NOMO-1 treated with dmso at 0.1 percent for 144 hours (cell line): ENCODE data around the gene ZNF789.

Source experiments
- DNase-seq: peaks from one replicate; lab custom pipeline; 2025; ENCODE audit not compliant: unreplicated experiment; lab: John Stamatoyannopoulos, UW

ZNF789 gene

GRCh38 chr7:99457650-99458493 is 14.8 kb upstream of the ZNF789 start:
- no peak for DNase-seq

- DNase-seq, result no peak
These were observed 13.6 kb upstream of the ZNF789 start for GRCh38 chr7:99459087-99459486.

GRCh38 chr7:99460651-99461050 is 12.0 kb upstream of the ZNF789 start:
- DNase-seq, result no peak

- DNase-seq, result no peak
These were observed 11.5 kb upstream of the ZNF789 start for GRCh38 chr7:99461221-99461620.

- DNase-seq, result no peak
These were observed 7.3 kb upstream of the ZNF789 start for GRCh38 chr7:99465421-99465768.

- no peak for DNase-seq
These were observed 4.3 kb upstream of the ZNF789 start for GRCh38 chr7:99468336-99468918.

GRCh38 chr7:99469381-99470065 is 3.2 kb upstream of the ZNF789 start:
- DNase-seq, result no peak

- DNase-seq, result peak; percentile 83
These were observed 566 bp downstream of the ZNF789 start for GRCh38 chr7:99473315-99473596.

- no peak for DNase-seq
These were observed 3.4 kb downstream of the ZNF789 start for GRCh38 chr7:99476107-99476506.

GRCh38 chr7:99478464-99479440 is 6.1 kb downstream of the ZNF789 start:
- no peak for DNase-seq

GRCh38 chr7:99485094-99485493 is 12.4 kb downstream of the ZNF789 start:
- DNase-seq, result no peak

- no peak for DNase-seq
These were observed 16.5 kb downstream of the ZNF789 start for GRCh38 chr7:99489235-99489634.

GRCh38 chr7:99490878-99491277 is 18.2 kb downstream of the ZNF789 start:
- DNase-seq, result no peak

- no peak for DNase-seq
These were observed 21.1 kb downstream of the ZNF789 start for GRCh38 chr7:99493823-99494222.

GRCh38 chr7:99497766-99498545 is 25.3 kb downstream of the ZNF789 start:
- DNase-seq, result no peak

- DNase-seq, result no peak
These were observed 25.9 kb downstream of the ZNF789 start for GRCh38 chr7:99498546-99498944.

GRCh38 chr7:99499371-99499720 is 26.7 kb downstream of the ZNF789 start:
- DNase-seq, result peak; percentile 46

- peak; percentile 97 for DNase-seq
These were observed 27.3 kb downstream of the ZNF789 start, which contains the start of gene ZNF394 for GRCh38 chr7:99499721-99500636. TSS of gene ZNF394 (minus strand) at chr7:99500281. CDS start at chr7:99500093, 188 bp downstream.

GRCh38 chr7:99500637-99501009 is 27.9 kb downstream of the ZNF789 start:
- DNase-seq, result no peak
